Esophagus muscularis mucosa (tissue), 3 donors: ENCODE measurements around the gene MYCN.

ENCODE experiments used
- POLR2AphosphoS5 ChIP-seq, 2 donors: sonication (generic); formaldehyde crosslinking; IDR thresholded peaks; one replicate each; pipeline ENCODE4 v1.6.1; 2017; ENCODE audit warnings: antibody characterized with exemption in 2 of 2
- TF ChIP-seq, protein P1 (sequence below), 3 experiments: fragments of 200-600 bp in 2 of 3; fragments of 450-650 bp in 1 of 3; sonication (generic) in 2 of 3; IDR thresholded peaks; one replicate each; pipeline ENCODE4 v1.5.1; 2017 to 2019; ENCODE audit warnings: antibody characterized with exemption in 3 of 3, mild to moderate bottlenecking in 2 of 3, moderate library complexity in 1 of 3

DNA sequence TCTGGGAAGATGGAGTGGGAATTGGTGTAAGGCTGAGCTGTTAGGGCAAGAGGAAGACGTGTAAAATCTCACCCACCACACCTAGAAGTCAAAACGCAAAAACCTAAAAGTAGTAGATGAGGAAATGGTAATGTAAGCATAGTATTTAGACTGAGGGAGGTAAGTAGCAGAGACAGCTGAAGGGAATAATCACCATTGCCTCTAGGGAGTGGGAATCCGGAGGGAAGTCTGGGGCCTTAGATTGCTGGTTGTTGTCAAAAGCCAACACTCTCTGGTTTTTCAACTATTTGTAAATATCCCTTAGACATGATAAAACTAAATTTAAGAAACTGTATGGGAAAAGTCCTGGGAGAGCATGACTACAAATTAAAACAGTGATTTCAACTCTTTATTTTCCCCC lies 28.7 kb upstream of the MYCN start:
- TF ChIP-seq, protein P1, sequence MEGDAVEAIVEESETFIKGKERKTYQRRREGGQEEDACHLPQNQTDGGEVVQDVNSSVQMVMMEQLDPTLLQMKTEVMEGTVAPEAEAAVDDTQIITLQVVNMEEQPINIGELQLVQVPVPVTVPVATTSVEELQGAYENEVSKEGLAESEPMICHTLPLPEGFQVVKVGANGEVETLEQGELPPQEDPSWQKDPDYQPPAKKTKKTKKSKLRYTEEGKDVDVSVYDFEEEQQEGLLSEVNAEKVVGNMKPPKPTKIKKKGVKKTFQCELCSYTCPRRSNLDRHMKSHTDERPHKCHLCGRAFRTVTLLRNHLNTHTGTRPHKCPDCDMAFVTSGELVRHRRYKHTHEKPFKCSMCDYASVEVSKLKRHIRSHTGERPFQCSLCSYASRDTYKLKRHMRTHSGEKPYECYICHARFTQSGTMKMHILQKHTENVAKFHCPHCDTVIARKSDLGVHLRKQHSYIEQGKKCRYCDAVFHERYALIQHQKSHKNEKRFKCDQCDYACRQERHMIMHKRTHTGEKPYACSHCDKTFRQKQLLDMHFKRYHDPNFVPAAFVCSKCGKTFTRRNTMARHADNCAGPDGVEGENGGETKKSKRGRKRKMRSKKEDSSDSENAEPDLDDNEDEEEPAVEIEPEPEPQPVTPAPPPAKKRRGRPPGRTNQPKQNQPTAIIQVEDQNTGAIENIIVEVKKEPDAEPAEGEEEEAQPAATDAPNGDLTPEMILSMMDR (IDR thresholded peaks at IDR 0.05), result no peak
- TF ChIP-seq POLR2AphosphoS5 (IDR thresholded peaks at IDR 0.05), result no peak
